Measurements from ENCODE around the gene BMP7.

GRCh38 chr20:57198132-57199072 is 68.0 kb downstream of the BMP7 start:
- TF ChIP-seq CTCF (IDR thresholded peaks at IDR 0.05) (no peak), POLR2AphosphoS5 (IDR thresholded peaks at IDR 0.05) (no peak), EP300 (IDR thresholded peaks at IDR 0.05) (no peak), POLR2A (IDR thresholded peaks at IDR 0.05) (no peak)
